Thoracic aorta endothelial cell (primary cell): ENCODE results near the gene RBM22. TPM values are rescaled to one million over a fixed set of nuclear protein-coding genes. Genes with fewer than 3 reads are reported as not detected.

Source experiments
- total RNA-seq: library from RNA; depleted of rRNA; stranded (reverse); fragments of >200 nt; gene quantifications from 2 replicates; pipeline ENCODE4 v1.2.3, GENCODE V29; 2012

Gene RBM22
- total RNA-seq: 47.2 and 52.7 TPM in 2 replicates

DNA sequence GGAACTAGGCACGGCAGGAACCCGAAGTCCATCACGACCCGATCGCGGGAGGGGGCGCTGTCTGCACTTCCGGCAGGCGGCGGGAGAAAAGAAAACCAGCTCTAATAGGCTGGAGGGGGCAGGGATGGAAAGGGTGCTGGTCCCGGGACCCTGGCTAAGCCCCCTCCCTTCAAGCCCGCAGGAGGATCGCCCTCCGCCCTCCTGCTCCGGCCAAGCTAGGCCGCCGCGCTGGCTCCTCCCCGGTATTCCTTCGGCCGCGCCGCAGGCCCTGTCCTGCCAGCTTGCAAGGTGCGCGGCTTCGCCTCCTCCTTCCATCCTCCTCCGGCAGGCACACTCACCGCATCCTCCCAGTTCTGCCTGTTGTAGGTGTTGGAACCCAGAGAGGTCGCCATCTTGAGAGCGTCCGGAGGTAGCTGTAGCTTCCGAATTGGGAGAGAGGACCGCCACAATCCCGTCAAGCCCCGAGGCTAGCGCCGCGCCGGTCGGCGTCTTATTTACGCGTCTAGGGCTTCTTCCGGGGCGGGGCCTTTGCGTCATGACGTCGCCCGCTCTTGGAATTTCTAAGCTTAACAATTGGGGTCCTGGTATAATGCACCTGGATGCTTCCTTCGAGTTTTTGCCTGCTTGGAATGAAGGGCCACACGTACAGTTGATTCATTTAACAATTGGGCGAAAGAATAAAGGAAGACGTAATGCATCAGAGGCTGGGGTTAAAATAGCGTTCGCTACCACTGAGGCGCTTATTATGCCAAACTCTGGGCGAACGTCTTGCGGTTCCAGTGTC lies at the start of gene RBM22:
Gene RBM22 (minus strand): TSS at position 469 of the 784 bp plus-strand sequence. CDS start 77 bp downstream, at position 392.

DNA sequence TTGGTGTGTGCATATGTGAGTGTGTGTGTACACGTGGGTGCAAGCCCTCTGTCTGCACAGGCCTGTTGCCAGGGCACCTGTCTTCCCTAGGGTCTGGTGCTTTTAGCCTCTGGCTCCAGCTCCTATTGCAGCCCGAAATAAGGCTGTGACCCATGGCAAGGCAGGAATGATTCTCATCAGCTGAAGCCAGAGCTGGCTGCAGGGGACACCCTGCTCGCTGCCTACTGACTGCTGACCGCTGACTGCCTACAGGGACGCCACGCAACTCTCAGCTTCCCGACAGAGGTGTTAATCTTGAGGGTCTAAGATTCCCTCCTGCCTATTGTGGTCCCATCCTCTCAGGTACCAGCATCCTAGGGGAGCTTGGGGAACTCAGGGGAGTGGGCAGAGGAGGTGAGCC lies 39.8 kb downstream of the RBM22 start, which contains the start of gene MYOZ3:
Gene MYOZ3 (plus strand): TSS at position 166 of the 400 bp plus-strand sequence. CDS start 1,691 bp downstream, outside the sequence.

Other genes starting within 250 kb of the RBM22 start
- 74.3 and 94.3 TPM in 2 replicates for gene NDST1, start 192.9 kb downstream of the RBM22 start, total RNA-seq
- 25.9 and 32.5 TPM in 2 replicates for gene SYNPO, start 60.4 kb downstream of the RBM22 start, total RNA-seq
- gene MYOZ3, start 39.8 kb downstream of the RBM22 start, total RNA-seq: under 0.01 and 0.22 TPM in 2 replicates
- 51.3 and 51.7 TPM in 2 replicates for gene DCTN4, start 58.0 kb upstream of the RBM22 start, total RNA-seq
- gene SMIM3, start 77.7 kb upstream of the RBM22 start, total RNA-seq: 1.0 and 1.7 TPM in 2 replicates
- gene IRGM, start 145.5 kb upstream of the RBM22 start, total RNA-seq: not detected in 2 replicates
- gene ZNF300, start 203.9 kb upstream of the RBM22 start, total RNA-seq: 7.4 and 11.4 TPM in 2 replicates